ENCODE data around the gene PBX2.
"Not testable (repeated sequence)": the region's sequence is repeated elsewhere in the genome, so short reads cannot be mapped to it uniquely, and the experiment has no call there.

Gene PBX2

DNA sequence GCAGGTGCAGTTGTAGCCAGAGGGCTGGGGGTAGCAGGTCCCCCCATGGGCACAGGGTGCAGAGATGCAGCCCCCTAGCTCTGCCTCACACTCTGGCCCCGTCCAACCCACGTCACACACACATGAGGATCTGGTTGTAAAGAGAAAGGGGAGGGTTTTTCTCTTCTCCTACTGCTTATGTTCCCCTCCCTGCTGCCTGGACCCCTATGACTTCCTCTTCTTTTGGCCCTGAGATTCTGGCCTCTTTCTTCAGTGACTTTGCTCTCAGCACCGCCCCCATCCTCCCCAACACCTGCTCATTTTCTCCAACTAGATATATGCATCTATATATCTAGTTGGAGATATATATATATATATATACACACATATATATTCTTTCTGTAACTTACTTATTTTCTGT lies 24.1 kb upstream of the PBX2 start:
- in situ Hi-C loops (cut with MboI; ENCODE audit: low sequenced_read_pairs, unreplicated experiment) = no loop called here
- TF ChIP-seq, protein P1, sequence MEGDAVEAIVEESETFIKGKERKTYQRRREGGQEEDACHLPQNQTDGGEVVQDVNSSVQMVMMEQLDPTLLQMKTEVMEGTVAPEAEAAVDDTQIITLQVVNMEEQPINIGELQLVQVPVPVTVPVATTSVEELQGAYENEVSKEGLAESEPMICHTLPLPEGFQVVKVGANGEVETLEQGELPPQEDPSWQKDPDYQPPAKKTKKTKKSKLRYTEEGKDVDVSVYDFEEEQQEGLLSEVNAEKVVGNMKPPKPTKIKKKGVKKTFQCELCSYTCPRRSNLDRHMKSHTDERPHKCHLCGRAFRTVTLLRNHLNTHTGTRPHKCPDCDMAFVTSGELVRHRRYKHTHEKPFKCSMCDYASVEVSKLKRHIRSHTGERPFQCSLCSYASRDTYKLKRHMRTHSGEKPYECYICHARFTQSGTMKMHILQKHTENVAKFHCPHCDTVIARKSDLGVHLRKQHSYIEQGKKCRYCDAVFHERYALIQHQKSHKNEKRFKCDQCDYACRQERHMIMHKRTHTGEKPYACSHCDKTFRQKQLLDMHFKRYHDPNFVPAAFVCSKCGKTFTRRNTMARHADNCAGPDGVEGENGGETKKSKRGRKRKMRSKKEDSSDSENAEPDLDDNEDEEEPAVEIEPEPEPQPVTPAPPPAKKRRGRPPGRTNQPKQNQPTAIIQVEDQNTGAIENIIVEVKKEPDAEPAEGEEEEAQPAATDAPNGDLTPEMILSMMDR (IDR thresholded peaks at IDR 0.05; ENCODE audit: borderline replicate concordance, control extremely low read depth, extremely low read depth, insufficient read depth, missing control alignments) = no peak
- DNase-seq (ENCODE audit: low spot score) = no peak

DNA sequence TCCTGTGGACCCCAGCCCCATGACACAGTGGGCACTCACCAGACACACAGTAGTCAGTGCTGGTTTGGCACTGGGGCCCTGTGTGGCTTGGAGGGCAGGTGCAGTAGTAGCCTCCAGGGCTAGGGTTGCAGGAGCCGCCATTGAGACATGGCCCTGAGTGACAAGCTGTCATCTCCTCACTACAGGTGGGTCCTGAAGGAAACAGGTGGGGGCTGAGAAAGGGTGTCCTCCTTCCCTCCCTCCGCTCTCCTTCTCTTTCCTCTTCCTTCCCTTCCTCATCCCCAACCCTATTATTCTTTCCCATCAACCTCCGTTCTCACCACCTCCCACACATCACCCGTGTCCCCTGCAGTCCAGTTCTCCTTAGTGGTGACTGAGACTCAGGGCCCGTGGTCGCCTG lies 23.6 kb upstream of the PBX2 start:
- DNase-seq (ENCODE audit: low spot score) = no peak
- TF ChIP-seq, protein P1 (IDR thresholded peaks at IDR 0.05; ENCODE audit: borderline replicate concordance, control extremely low read depth, extremely low read depth, insufficient read depth, missing control alignments) = no peak
- in situ Hi-C loops (cut with MboI; ENCODE audit: low sequenced_read_pairs, unreplicated experiment) = no loop called here

DNA sequence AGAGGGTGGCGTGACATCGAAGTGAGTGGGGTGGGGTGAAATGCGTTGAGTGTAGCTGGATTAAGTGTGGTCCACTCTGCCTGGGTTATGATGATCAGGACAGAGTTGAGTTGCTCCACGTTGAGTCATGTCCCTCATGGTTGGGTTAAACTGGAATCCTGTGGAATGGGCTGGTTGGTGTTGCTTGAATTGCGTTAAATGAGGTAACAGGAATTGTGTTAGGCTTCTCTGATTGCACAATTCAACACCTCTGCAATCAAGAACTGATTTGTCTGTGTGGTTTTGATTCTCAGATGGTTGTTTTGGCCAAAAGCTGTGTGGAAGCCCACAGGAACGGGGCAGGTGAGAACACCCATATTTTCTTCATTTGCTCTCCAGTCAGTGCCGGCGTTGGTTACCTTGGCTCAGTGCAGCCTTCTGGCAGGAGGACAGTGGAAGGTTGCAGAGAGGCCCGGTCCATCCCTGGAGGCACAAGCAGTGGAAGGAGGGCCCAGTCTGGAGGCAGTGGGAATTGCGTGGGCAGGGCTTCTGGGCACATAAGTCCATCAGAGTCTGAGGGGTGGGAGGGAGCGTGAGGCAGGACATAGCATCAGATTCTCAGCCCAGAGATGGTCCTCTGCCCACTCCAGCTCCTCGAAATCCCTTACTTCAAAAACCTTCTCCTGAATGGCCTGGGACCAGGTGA lies 22.2 kb upstream of the PBX2 start:
- TF ChIP-seq, protein P1 (IDR thresholded peaks at IDR 0.05; ENCODE audit: borderline replicate concordance, control extremely low read depth, extremely low read depth, insufficient read depth, missing control alignments) = no peak
- no peak for DNase-seq (ENCODE audit: low spot score)
- in situ Hi-C loops (cut with MboI; ENCODE audit: low sequenced_read_pairs, unreplicated experiment) = no loop called here

DNA sequence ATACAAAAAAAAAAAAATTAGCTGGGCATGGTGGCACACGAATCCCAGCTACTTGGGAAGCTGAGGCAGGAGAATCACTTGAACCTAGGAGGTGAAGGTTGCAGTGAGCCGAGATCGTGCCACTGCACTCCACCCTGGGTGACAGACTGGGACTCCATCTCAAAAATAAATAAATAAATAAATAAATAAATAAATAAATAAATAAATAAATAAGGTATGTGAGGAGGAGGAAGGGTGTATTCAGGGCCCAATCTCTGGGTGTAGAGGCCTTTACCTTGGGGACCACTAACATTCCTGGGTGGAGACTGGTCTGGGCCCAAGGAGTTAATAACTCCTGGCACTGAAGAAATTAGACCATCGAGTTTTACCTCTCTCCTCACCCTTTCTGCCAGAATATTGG lies 21.4 kb upstream of the PBX2 start:
- DNase-seq (ENCODE audit: low spot score); in situ Hi-C loops (cut with MboI; ENCODE audit: low sequenced_read_pairs, unreplicated experiment): not testable (repeated sequence)

DNA sequence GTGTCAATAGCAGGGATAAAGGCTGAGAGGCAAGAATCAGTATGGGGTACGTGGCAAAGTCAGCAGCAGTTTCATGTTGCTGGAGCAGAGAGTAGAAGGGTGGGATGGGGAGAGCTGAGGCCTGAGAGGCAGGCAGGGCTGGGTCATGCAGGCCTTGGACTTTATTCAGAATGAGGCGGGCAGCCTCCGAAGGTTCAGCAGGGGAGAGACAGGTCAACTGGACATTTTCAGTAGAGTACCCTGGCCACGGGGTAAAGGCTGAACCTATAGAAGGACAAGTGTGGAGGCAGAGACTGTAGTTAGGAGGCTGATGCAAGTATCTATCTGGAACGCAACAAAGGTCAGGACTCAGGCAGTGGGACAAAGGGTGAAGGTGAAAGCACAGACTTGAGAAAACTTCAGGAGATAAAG lies 20.2 kb upstream of the PBX2 start:
- in situ Hi-C loops (cut with MboI; ENCODE audit: low sequenced_read_pairs, unreplicated experiment) = no loop called here
- no peak for DNase-seq (ENCODE audit: low spot score)
- TF ChIP-seq, protein P1 (IDR thresholded peaks at IDR 0.05; ENCODE audit: borderline replicate concordance, control extremely low read depth, extremely low read depth, insufficient read depth, missing control alignments) = no peak

DNA sequence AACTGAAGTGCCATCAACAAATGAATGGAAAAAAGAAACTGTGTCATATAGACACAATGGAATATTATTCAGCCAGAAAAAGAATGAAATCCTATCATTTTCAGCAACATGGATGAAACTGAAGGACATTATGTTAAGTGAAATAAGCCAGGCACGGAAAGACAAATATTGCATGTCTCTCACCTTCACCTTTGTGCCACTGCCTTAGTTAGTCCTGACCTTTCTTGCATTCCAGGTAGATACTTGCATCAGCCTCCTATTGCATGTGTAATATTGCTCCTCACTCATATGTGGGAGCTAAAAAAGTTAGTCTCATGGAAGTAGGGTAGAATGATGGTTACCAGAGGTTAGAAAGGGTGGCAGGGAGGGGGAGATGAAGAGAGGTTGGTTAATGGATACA lies 19.0 kb upstream of the PBX2 start:
- in situ Hi-C loops (cut with MboI; ENCODE audit: low sequenced_read_pairs, unreplicated experiment) = no loop called here
- TF ChIP-seq, protein P1 (IDR thresholded peaks at IDR 0.05; ENCODE audit: borderline replicate concordance, control extremely low read depth, extremely low read depth, insufficient read depth, missing control alignments) = no peak
- DNase-seq (ENCODE audit: low spot score) = no peak

DNA sequence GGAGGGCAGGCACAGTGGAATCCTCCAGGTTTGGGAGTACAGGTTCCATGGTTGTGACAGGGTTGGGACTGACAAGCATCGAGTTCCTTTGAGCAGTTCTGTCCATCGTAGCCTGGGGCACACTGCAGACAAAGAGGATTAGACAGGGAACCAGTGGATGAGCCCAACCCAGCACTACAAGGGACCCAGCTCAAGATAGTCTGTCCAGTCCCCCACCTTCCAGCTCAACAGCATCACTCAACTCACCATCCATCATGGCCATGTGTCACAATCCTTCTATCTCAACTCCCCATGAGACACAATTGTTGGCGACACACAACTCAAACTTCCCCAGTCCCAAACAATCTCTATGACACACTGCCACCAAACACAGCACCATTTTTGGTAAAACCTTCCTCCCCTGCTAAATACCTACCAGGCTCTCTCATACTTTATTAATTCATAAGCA lies 14.3 kb upstream of the PBX2 start:
- no peak for DNase-seq (ENCODE audit: low spot score)

More for the DNA sequence above, 14.3 kb upstream of the PBX2 start:
- in situ Hi-C loops (cut with MboI; ENCODE audit: low sequenced_read_pairs, unreplicated experiment) = no loop called here
- TF ChIP-seq, protein P1 (IDR thresholded peaks at IDR 0.05; ENCODE audit: borderline replicate concordance, control extremely low read depth, extremely low read depth, insufficient read depth, missing control alignments) = no peak

Data from GM13976 (cell line).